Left hindlimb (tissue), 1 donor: Measurements from ENCODE around the gene MPDZ.

Experiments
- DNase-seq: peaks from one replicate; pipeline ENCODE4 v3.0.0-alpha.2; 2018

MPDZ gene

DNA sequence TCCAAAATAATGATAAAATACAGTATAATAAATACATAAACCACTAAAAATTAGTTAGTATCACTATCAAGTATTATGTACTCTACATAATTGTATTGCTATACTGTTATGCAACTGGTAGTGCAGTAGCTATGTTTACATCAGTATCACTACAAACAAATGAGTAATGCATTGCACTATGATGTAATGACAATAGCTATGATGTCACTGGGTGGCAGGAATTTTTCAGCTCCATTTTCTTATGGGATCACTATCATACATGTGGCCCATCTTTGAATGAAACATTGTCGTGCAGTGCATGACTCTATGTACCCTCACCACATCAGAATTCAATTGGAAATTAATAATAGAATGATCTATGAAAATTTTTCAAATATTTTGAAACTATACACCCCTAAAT lies 201.3 kb downstream of the MPDZ start:
- no peak for DNase-seq

DNA sequence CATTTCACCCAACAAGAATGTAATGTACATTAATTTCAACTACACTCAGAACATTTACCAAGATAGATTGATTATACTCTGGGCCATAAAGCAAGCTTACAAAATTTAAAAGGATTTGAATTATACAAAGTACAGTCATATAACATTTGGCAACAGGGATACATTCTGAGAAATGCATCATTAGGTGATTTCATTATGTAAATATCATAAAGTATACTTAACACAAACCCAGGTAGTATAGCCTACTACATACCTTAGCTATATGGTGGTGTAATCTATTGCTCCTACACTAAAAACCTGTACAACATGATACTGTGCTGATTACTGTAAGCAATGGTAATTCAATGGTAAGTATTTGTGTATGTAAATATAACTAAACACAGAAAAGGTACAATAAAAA lies 202.9 kb downstream of the MPDZ start:
- no peak for DNase-seq

DNA sequence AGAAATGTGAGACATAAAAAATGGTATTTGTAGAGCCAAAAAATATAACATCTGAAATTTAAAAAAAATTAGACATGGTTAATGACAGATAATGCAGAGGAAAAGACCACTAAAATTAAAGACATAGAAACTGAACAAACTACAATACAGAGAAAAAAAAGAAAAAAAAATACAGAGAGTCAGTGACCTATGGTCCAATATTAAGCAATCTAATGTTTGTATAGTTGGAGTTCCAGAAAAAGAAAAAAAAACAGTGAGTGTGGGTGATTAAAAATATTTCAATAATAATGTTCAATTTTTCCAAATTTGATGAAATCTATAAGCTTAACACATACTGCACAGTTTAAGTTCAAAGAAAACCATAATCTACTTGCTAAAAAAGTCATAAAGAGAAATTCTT lies 207.6 kb downstream of the MPDZ start:
- no peak for DNase-seq

DNA sequence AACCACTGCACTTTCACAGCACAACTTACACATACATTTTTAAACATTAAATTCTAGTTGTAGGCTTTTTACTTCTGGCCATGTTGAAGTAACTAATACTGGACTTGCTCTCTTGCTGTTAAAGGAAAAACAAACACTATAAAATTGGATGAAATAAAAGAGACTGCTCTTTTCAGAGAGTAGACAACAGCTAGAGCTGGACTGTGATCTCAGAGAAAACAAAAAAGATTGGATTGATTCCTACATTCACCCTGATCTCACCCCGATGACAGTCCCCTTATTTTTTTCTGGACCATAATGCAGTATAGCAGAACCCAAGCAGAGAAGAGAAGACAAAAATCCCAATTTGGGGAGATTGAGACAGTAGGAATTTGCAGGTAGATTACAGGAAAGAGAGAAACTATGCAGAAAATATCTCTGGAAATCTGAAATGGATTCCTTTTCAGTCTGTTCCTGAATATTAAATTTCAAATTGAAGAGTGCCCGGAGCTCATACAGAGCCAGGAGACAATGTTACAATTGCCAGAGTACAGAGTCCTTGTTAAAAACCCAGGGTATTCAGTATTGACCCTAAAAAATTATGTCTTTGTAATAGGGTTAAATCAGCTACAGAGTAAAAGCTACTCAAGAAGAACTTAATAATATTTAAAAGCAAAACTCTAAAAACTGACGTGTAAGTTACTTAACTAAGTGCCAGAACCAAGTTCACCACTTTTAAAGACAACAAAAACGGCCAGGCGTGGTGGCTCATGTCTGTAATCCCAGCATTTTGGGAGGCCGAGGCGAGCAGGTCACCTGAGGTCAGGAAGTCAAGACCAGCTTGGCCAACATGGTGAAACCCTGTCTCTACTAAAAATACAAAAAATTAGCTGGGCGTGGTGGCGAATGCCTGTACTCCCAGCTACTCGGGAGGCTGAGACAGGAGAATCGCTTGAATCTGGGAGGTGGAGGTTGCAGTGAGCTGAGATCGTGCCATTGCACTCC lies 208.6 kb downstream of the MPDZ start:
- DNase-seq = no peak

- DNase-seq = no peak
Measured at GRCh38 chr9:13069498-13069897, 210.0 kb downstream of the MPDZ start.

GRCh38 chr9:13064676-13065075 lies 214.8 kb downstream of the MPDZ start:
- DNase-seq = no peak

GRCh38 chr9:13063880-13064459 lies 215.5 kb downstream of the MPDZ start:
- no peak for DNase-seq

DNA sequence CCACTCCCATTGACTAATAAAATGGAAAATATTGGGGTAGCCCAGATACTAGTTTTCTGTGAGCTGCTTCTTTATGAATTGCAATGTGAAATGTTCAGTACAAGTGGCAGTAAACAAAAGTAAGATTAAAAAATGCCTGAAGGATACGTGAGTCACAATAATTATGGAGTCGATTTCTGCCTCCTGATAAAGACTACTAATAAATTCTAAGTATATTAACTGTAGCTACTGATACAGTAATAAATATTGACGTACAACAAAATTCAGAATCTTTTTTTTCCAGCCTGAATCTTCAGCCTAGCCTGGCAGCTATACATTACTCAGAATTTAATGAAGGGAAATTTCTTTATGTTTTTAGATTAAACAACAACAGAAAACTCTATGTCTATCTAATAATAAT lies 218.1 kb downstream of the MPDZ start:
- no peak for DNase-seq
